ENCODE results near the gene DYSF.
A peak's percentile ranks its signal among the peaks of the same experiment; 100 is the strongest.

DYSF gene

GRCh38 chr2:71466301-71467179 lies 13.2 kb downstream of the DYSF start:
- ChIA-PET POLR2A (no interaction called here), CTCF (interaction anchor here (1.1 to 22.6 kb wide), 4 partner anchors 10 to 167 kb away, joined by 3 to 456 read pairs (median 22); partner anchors contain the start of gene DYSF)
- H3K4me3 ChIP-seq (ENCODE audit: low read depth, low read length), result peak overlapping the region; percentile 61
- TF ChIP-seq CTCF (IDR thresholded peaks at IDR 0.05; ENCODE audit: insufficient read depth, low read length, missing control alignments), result no peak
- DNase-seq (ENCODE audit: low read depth, low spot score), result no peak

DNA sequence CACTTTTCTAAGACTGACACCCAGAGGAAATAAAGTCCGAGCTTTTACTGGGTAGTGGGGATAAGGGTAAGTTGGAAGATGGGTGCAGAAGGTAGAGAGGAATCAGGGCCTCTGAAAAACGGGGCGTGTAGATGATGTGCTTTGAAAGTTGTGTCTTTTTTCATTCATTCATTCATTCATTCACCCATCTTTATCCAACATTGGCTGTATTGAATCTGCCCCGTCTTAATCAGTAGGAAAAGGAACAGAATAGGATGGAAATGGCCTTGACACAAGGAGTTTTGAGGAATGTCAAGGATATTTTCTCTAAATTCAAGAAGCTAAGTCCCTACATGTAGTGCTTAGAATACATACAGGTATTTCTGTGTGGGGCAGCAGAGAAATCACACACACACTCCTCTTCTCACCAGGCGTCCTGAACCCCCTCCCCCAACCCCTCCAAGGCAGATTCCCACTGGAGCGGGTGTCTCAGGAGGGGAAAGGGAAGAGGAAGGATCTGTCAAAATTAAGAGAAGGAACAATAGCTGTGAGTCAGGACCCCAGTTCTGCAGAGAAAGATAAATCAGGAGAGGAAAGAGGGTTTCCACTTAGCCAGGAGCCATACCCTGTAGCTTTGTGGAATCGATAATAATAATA lies 13.9 kb downstream of the DYSF start:
- no peak for TF ChIP-seq CTCF (IDR thresholded peaks at IDR 0.05; ENCODE audit: insufficient read depth, low read length, missing control alignments)
- peak overlapping the region; percentile 61 for H3K4me3 ChIP-seq (ENCODE audit: low read depth, low read length)
- DNase-seq (ENCODE audit: low read depth, low spot score), result no peak
- ChIA-PET CTCF (interaction anchor here (1.1 to 22.6 kb wide), 5 partner anchors 6 to 168 kb away, joined by 3 to 456 read pairs (median 39); partner anchors contain the start of gene DYSF), POLR2A (no interaction called here)

- CTCF ChIA-PET, result interaction anchor here (3.8 to 22.6 kb wide), 3 partner anchors 8 to 41 kb away, joined by 39 to 456 read pairs (median 47); partner anchors contain the start of gene DYSF
- H3K4me3 ChIP-seq (ENCODE audit: low read depth, low read length), result no peak overlapping the region
- POLR2A ChIA-PET, result no interaction called here
- TF ChIP-seq CTCF (IDR thresholded peaks at IDR 0.05; ENCODE audit: insufficient read depth, low read length, missing control alignments), result no peak
- no peak for DNase-seq (ENCODE audit: low read depth, low spot score)
These were observed 15.1 kb downstream of the DYSF start for GRCh38 chr2:71468279-71469015.

- ChIA-PET POLR2A (interaction anchor here (0.8 kb wide), 1 partner anchor 18 kb away, joined by 3 read pairs; no protein-coding TSS in a partner anchor), CTCF (interaction anchor here (3.8 to 22.6 kb wide), 3 partner anchors 9 to 39 kb away, joined by 39 to 456 read pairs (median 47); partner anchors contain the start of gene DYSF)
- DNase-seq (ENCODE audit: low read depth, low spot score), result no peak
- H3K4me3 ChIP-seq (ENCODE audit: low read depth, low read length), result no peak overlapping the region
- TF ChIP-seq CTCF (IDR thresholded peaks at IDR 0.05; ENCODE audit: insufficient read depth, low read length, missing control alignments), result no peak
These were observed 16.3 kb downstream of the DYSF start for GRCh38 chr2:71469403-71470398.

- CTCF ChIA-PET, result interaction anchor here (3.8 to 5.2 kb wide), 2 partner anchors 10 to 16 kb away, joined by 39 to 47 read pairs; partner anchors contain the start of gene DYSF
- DNase-seq (ENCODE audit: low read depth, low spot score), result peak; percentile 36
These were observed 17.9 kb downstream of the DYSF start for GRCh38 chr2:71471276-71471675.

More at GRCh38 chr2:71471276-71471675, 17.9 kb downstream of the DYSF start:
- TF ChIP-seq CTCF (IDR thresholded peaks at IDR 0.05; ENCODE audit: insufficient read depth, low read length, missing control alignments), result no peak
- POLR2A ChIA-PET, result no interaction called here
- no peak overlapping the region for H3K4me3 ChIP-seq (ENCODE audit: low read depth, low read length)

All from AG04449 (cell line).